KG1 (cell line): ENCODE measurements around the gene TRAFD1.
"Not testable (repeated sequence)": the region's sequence is repeated elsewhere in the genome, so short reads cannot be mapped to it uniquely, and the experiment has no call there.

Experiments used
- DNase-seq: peaks from one replicate; lab custom pipeline; 2025; lab: John Stamatoyannopoulos, UW

TRAFD1 gene

GRCh38 chr12:112125250-112125999, at the start of gene TRAFD1:
Gene TRAFD1 (plus strand): TSS chr12:112125560. CDS start chr12:112130523, 4,963 bp downstream.
- peak; percentile 91 for DNase-seq

GRCh38 chr12:112087055-112087850, 38.1 kb upstream of the TRAFD1 start:
- DNase-seq: no peak

- no peak for DNase-seq
Measured at GRCh38 chr12:112087851-112088250, 37.5 kb upstream of the TRAFD1 start.

- no peak for DNase-seq
Measured at GRCh38 chr12:112091563-112091962, 33.8 kb upstream of the TRAFD1 start.

- no peak for DNase-seq
Measured at GRCh38 chr12:112096070-112096469, 29.3 kb upstream of the TRAFD1 start.

GRCh38 chr12:112096667-112097066, 28.7 kb upstream of the TRAFD1 start:
- DNase-seq: no peak

- DNase-seq: no peak
Measured at GRCh38 chr12:112097641-112098040, 27.7 kb upstream of the TRAFD1 start.

GRCh38 chr12:112100500-112100899, 24.9 kb upstream of the TRAFD1 start:
- DNase-seq: not testable (repeated sequence)

- no peak for DNase-seq
Measured at GRCh38 chr12:112102127-112102526, 23.2 kb upstream of the TRAFD1 start.

- DNase-seq: not testable (repeated sequence)
Measured at GRCh38 chr12:112102746-112103145, 22.6 kb upstream of the TRAFD1 start.

- DNase-seq: no peak
Measured at GRCh38 chr12:112103758-112104503, 21.4 kb upstream of the TRAFD1 start.

GRCh38 chr12:112105891-112106290, 19.5 kb upstream of the TRAFD1 start:
- no peak for DNase-seq

- peak; percentile 28 for DNase-seq
Measured at GRCh38 chr12:112107306-112108201, 17.8 kb upstream of the TRAFD1 start.

- DNase-seq: peak; percentile 93
Measured at GRCh38 chr12:112108202-112109079, 16.9 kb upstream of the TRAFD1 start, which contains the start of gene NAA25. Gene NAA25 (minus strand): TSS chr12:112108783. CDS start chr12:112108773, 10 bp downstream.

- DNase-seq: not testable (repeated sequence)
Measured at GRCh38 chr12:112110787-112111662, 14.3 kb upstream of the TRAFD1 start.

- DNase-seq: no peak
Measured at GRCh38 chr12:112111931-112112330, 13.4 kb upstream of the TRAFD1 start.

- no peak for DNase-seq
Measured at GRCh38 chr12:112112409-112113133, 12.8 kb upstream of the TRAFD1 start.

- no peak for DNase-seq
Measured at GRCh38 chr12:112115259-112116045, 9.9 kb upstream of the TRAFD1 start.
